GM23338 (cell line): ENCODE results near the gene KIAA0408. TPM values are rescaled to one million over a fixed set of nuclear protein-coding genes. Genes with fewer than 3 reads are reported as not detected.
"Not testable (repeated sequence)": the region's sequence is repeated elsewhere in the genome, so short reads cannot be mapped to it uniquely, and the experiment has no call there.

ENCODE experiments used
- ATAC-seq: fragments of 200-7000 bp; cut with Tn5 transposase; 3 replicates; pipeline ENCODE4 v1.9.1; 2020
- DNase-seq: peaks from one replicate; pipeline ENCODE4 v3.0.0-alpha.2; 2015; ENCODE audit warnings: low spot score
- H2AFZ ChIP-seq: fragments of 200-600 bp; sonication (generic); 2 replicates; pipeline ENCODE4 v1.8.0; 2016; ENCODE audit warnings: antibody characterized with exemption, mild to moderate bottlenecking, moderate library complexity
- H3F3A ChIP-seq: fragments of 200-600 bp; sonication (generic); replicated peaks from 2 replicates; pipeline ENCODE4 v1.8.0; 2017; ENCODE audit warnings: antibody characterized with exemption, mixed run types, low read depth
- H3K27ac ChIP-seq: fragments of 200-600 bp; sonication (generic); 2 replicates; pipeline ENCODE4 v1.6.1; 2016; ENCODE audit warnings: low read depth
- H3K27me3 ChIP-seq: fragments of 200-600 bp; sonication (generic); 2 replicates; pipeline ENCODE4 v1.8.0; 2016; ENCODE audit warnings: mild to moderate bottlenecking, mixed run types, moderate library complexity; ENCODE audit not compliant: insufficient read depth
- H3K36me3 ChIP-seq: fragments of 200-600 bp; sonication (generic); 2 replicates; pipeline ENCODE4 v1.8.0; 2016; ENCODE audit warnings: mild to moderate bottlenecking; ENCODE audit not compliant: insufficient read depth
- H3K4me1 ChIP-seq: fragments of 200-600 bp; sonication (generic); 2 replicates; pipeline ENCODE4 v1.8.0; 2016; ENCODE audit warnings: mild to moderate bottlenecking, moderate library complexity; ENCODE audit not compliant: insufficient read depth
- H3K4me2 ChIP-seq: fragments of 200-600 bp; sonication (generic); 2 replicates; pipeline ENCODE4 v1.7.1; 2017; ENCODE audit warnings: mixed run types
- H3K4me3 ChIP-seq: fragments of 200-600 bp; sonication (generic); 2 replicates; pipeline ENCODE4 v1.6.1; 2016; ENCODE audit warnings: mixed run types
- H3K79me2 ChIP-seq: fragments of 200-600 bp; sonication (generic); replicated peaks from 2 replicates; pipeline ENCODE4 v1.8.0; 2017; ENCODE audit warnings: mild to moderate bottlenecking; ENCODE audit not compliant: insufficient read depth
- H3K9me2 ChIP-seq: fragments of 200-600 bp; sonication (generic); 2 replicates; pipeline ENCODE4 v1.8.0; 2017; ENCODE audit not compliant: insufficient read depth
- H4K20me1 ChIP-seq: fragments of 200-600 bp; sonication (generic); replicated peaks from 2 replicates; pipeline ENCODE4 v1.8.0; 2017; ENCODE audit warnings: mild to moderate bottlenecking; ENCODE audit not compliant: insufficient read depth
- H3K27ac Mint-ChIP-seq: 2 replicates; pipeline ENCODE4 v1.8.0; 2020; ENCODE audit warnings: inconsistent platforms, mild to moderate bottlenecking, moderate library complexity, mixed read lengths
- H3K27me3 Mint-ChIP-seq: 3 replicates; pipeline ENCODE4 v1.8.0; 2022; ENCODE audit warnings: low read depth, mild to moderate bottlenecking, moderate library complexity, mixed read lengths, inconsistent platforms; ENCODE audit not compliant: insufficient read depth, poor library complexity
- H3K36me3 Mint-ChIP-seq: 3 replicates; pipeline ENCODE4 v1.8.0; 2021; ENCODE audit warnings: low read depth, mild to moderate bottlenecking, inconsistent platforms, moderate library complexity, mixed read lengths
- H3K4me1 Mint-ChIP-seq: 3 replicates; pipeline ENCODE4 v1.8.0; 2020; ENCODE audit warnings: mild to moderate bottlenecking, inconsistent platforms, mixed read lengths
- H3K4me3 Mint-ChIP-seq: 3 replicates; pipeline ENCODE4 v1.8.0; 2021; ENCODE audit warnings: moderate library complexity, mild to moderate bottlenecking, inconsistent platforms, mixed read lengths
- H3K9me3 Mint-ChIP-seq: 3 replicates; pipeline ENCODE4 v1.8.0; 2020; ENCODE audit warnings: moderate library complexity, mild to moderate bottlenecking, inconsistent platforms, mixed read lengths
- CREB1 ChIP-seq: fragments of 250-450 bp; sonication (Bioruptor Pico); IDR thresholded peaks from 2 replicates; pipeline ENCODE4 v1.5.0; 2020; ENCODE audit warnings: low read depth, mild to moderate bottlenecking, moderate library complexity
- EZH2 ChIP-seq: fragments of 200-600 bp; sonication (generic); IDR thresholded peaks from one replicate; pipeline ENCODE4 v1.8.0; 2017; ENCODE audit warnings: antibody characterized with exemption, mild to moderate bottlenecking, low read depth; ENCODE audit not compliant: unreplicated experiment
- EZH2phosphoT487 ChIP-seq: fragments of 200-600 bp; sonication (generic); IDR thresholded peaks from one replicate; pipeline ENCODE4 v1.8.1; 2018; ENCODE audit warnings: antibody characterized with exemption; ENCODE audit not compliant: unreplicated experiment
- JUNB ChIP-seq: IDR thresholded peaks from one replicate; pipeline ENCODE4 v1.6.1; 2016; ENCODE audit warnings: antibody characterized with exemption; ENCODE audit not compliant: unreplicated experiment
- STAT1 ChIP-seq: IDR thresholded peaks from one replicate; pipeline ENCODE4 v1.6.1; 2016; ENCODE audit warnings: antibody characterized with exemption; ENCODE audit not compliant: unreplicated experiment
- ZNF114 ChIP-seq: fragments of 250-450 bp; sonication (Bioruptor Pico); IDR thresholded peaks from 2 replicates; pipeline ENCODE4 v1.5.0; 2020; ENCODE audit warnings: mild to moderate bottlenecking, moderate library complexity
- ZNF331 ChIP-seq: fragments of 250-450 bp; sonication (Bioruptor Pico); IDR thresholded peaks from 2 replicates; pipeline ENCODE4 v1.5.0; 2020; ENCODE audit warnings: low read depth, mild to moderate bottlenecking, moderate library complexity
- polyA plus RNA-seq: library from polyadenylated mRNA; unstranded; fragments of >200 nt; fragmentation: Nextera tagmentation; extraction: Ambion mirVana; gene quantifications from 2 replicates; pipeline ENCODE4 v1.2.1, GENCODE V29; 2016
- total RNA-seq: library from RNA; depleted of rRNA; stranded (reverse); fragments of >200 nt; shearing (Covaris generic); gene quantifications from 2 replicates; pipeline ENCODE4 v1.2.3, GENCODE V29; 2014
- TF ChIP-seq, protein P1 (sequence below), 2 experiments: fragments of 200-600 bp in 1 of 2; sonication (generic) in 1 of 2; conservative IDR thresholded peaks; 2 replicates each; pipeline versions ENCODE4 v1.5.1 to v1.6.1; 2016 to 2017; ENCODE audit warnings: antibody characterized with exemption in 2 of 2, low read depth in 2 of 2, mild to moderate bottlenecking in 2 of 2, moderate library complexity in 1 of 2

KIAA0408 gene
- total and polyA plus RNA-seq, 2 experiments from 2014 or later, result 4.0 to 9.1 TPM

DNA sequence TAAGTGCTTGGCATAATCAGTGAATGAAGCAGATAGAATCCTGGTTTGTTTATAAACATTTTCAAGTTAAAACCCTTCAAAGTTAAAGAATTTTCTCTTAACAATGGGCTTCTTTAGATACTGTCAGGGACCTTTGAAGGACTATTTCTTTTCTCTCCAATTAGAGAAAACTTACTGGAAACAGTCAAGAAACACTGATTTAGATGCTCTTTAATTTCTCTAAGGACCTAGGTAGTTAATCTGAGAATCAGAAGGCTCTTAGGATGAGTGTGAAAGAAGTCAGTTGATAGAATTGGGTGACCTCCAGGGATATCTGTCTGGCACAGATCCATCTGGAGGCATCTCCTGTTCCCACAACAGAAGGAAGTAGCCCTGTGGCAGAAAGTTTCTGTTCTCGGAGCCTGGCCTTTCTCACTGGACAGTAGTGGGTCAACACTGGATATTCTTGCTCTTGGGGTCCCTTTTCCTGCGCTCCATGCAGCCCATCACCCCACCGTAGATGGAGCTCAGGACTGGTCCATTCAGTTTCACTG, 22.5 kb downstream of the KIAA0408 start:
- H4K20me1 ChIP-seq, result no peaks in the 10 kb centered on the region
- H3K4me2 ChIP-seq, result no peak overlapping the region
- peaks cover 5% of the 10 kb centered on the region for H3K27me3 Mint-ChIP-seq
- H3K9me2 ChIP-seq, result no peaks in the 10 kb centered on the region
- H3K4me1 ChIP-seq, result no peaks in the 10 kb centered on the region
- H3K27me3 ChIP-seq, result no peaks in the 10 kb centered on the region
- H3K27ac ChIP-seq, result no peak overlapping the region
- H3K27ac Mint-ChIP-seq, result no peak overlapping the region
- H2AFZ ChIP-seq, result no peak overlapping the region
- TF ChIP-seq JUNB (no peak), ZNF114 (CRISPR knock-in tag) (no peak), STAT1 (no peak), EZH2phosphoT487 (no peak)
- TF ChIP-seq, protein P1, sequence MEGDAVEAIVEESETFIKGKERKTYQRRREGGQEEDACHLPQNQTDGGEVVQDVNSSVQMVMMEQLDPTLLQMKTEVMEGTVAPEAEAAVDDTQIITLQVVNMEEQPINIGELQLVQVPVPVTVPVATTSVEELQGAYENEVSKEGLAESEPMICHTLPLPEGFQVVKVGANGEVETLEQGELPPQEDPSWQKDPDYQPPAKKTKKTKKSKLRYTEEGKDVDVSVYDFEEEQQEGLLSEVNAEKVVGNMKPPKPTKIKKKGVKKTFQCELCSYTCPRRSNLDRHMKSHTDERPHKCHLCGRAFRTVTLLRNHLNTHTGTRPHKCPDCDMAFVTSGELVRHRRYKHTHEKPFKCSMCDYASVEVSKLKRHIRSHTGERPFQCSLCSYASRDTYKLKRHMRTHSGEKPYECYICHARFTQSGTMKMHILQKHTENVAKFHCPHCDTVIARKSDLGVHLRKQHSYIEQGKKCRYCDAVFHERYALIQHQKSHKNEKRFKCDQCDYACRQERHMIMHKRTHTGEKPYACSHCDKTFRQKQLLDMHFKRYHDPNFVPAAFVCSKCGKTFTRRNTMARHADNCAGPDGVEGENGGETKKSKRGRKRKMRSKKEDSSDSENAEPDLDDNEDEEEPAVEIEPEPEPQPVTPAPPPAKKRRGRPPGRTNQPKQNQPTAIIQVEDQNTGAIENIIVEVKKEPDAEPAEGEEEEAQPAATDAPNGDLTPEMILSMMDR (conservative IDR thresholded peaks at IDR 0.05; ENCODE audit: low read depth in 2 of 2), result no peak
- no peaks in the 10 kb centered on the region for H3K4me1 Mint-ChIP-seq
- no peaks in the 10 kb centered on the region for H3K36me3 Mint-ChIP-seq
- no peaks in the 10 kb centered on the region for H3K36me3 ChIP-seq
- H3F3A ChIP-seq, result no peaks in the 10 kb centered on the region
- H3K4me3 Mint-ChIP-seq, result no peak overlapping the region
- ATAC-seq (no peak), DNase-seq (no peak)
- no peaks in the 10 kb centered on the region for H3K9me3 Mint-ChIP-seq
- no peaks in the 10 kb centered on the region for H3K79me2 ChIP-seq
- H3K4me3 ChIP-seq, result no peak overlapping the region

DNA sequence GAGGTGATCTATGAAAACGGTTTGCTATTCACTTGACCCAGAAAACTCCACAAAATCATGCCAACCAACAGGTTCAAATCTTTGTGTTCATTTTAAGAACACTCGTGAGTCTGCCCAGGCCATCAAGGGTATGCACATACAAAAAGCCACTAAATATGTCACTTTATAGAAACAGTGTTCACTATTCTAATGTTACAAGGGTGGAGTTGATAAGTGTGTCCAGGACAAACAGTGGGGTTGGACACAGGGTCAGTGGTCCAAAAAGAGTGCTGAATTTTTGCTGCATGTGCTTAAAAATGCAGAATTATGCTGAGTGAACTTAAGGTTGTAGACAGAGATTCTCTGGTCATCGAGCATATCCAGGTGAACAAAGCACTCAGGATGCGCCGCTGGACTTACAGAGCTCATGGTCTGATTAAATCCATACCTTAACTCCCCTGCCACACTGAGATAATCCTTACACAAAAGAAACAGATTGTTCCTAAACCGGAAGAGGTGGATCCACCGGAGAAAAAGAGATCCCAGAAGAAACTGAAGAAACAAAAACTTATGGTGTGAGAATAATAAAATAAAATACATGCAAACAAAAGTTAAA, 23.5 kb downstream of the KIAA0408 start:
- Histone ChIP-seq H3K79me2 (no peaks in the 10 kb centered on the region), H3K27ac (no peak overlapping the region)

DNA sequence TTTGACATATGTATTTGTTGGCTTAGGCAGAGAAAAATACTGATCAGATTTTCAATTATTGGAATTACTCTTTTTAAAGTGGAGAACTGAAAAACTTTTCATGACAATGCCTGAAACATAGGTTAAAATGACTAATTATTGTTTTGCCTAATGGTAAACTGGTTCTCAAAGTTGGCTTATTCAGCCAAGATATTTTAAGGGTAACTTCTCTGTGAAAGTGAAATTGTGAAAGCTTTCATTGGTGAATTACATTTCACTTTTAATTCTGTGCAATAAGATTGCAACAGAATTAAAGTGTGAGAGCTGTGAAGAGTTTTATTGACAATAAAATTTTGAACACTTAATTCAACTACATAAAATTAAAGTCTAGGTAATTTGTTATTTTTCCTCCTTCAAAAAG, 24.5 kb downstream of the KIAA0408 start:
- Histone ChIP-seq H3F3A (no peaks in the 10 kb centered on the region), H3K36me3 (no peaks in the 10 kb centered on the region), H3K9me2 (no peaks in the 10 kb centered on the region), H3K4me3 (no peak overlapping the region), H3K4me1 (no peaks in the 10 kb centered on the region), H3K4me2 (no peak overlapping the region), H2AFZ (no peak overlapping the region), H3K27me3 (no peaks in the 10 kb centered on the region), H4K20me1 (no peaks in the 10 kb centered on the region), H3K27ac (no peak overlapping the region), H3K79me2 (no peaks in the 10 kb centered on the region)
- Mint-ChIP-seq H3K4me3 (no peak overlapping the region), H3K27ac (no peak overlapping the region), H3K27me3 (peaks cover 5% of the 10 kb centered on the region), H3K4me1 (no peaks in the 10 kb centered on the region), H3K9me3 (peaks cover 5% of the 10 kb centered on the region; the same call in 1 of the 3 replicates), H3K36me3 (no peaks in the 10 kb centered on the region)
- no peak for ATAC-seq
- TF ChIP-seq JUNB (no peak), ZNF331 (CRISPR knock-in tag) (no peak), CREB1 (CRISPR knock-in tag) (no peak), EZH2 (no peak)
- no peak for DNase-seq

More for the DNA sequence above, 23.5 kb downstream of the KIAA0408 start:
- Histone ChIP-seq H3K4me2 (no peak overlapping the region), H3K27me3 (no peaks in the 10 kb centered on the region), H3K4me1 (no peaks in the 10 kb centered on the region), H2AFZ (no peak overlapping the region), H3K9me2 (no peaks in the 10 kb centered on the region), H3F3A (no peaks in the 10 kb centered on the region), H3K4me3 (no peak overlapping the region), H3K36me3 (no peaks in the 10 kb centered on the region), H4K20me1 (no peaks in the 10 kb centered on the region)
- ATAC-seq, result no peak
- Mint-ChIP-seq H3K4me1 (no peaks in the 10 kb centered on the region), H3K27ac (no peak overlapping the region), H3K9me3 (no peaks in the 10 kb centered on the region), H3K36me3 (no peaks in the 10 kb centered on the region), H3K4me3 (no peak overlapping the region), H3K27me3 (peaks cover 5% of the 10 kb centered on the region)
- TF ChIP-seq EZH2phosphoT487, result no peak
- no peak for DNase-seq

DNA sequence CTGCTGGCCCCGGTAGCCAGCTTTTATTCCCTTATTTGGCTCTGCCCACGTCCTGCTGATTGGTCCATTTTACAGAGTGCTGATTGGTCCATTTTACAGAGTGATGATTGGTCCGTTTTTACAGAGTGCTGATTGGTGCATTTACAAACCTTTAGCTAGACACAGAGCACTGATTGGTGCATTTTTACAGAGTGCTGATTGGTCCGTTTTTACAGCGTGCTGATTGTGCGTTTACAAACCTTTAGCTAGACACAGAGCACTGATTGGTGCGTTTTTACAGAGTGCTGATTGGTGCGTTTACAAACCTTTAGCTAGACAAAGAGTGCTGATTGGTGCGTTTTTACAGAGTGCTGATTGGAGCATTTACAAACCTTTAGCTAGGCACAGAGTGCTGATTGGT, 30.6 kb downstream of the KIAA0408 start:
- H3K4me1 Mint-ChIP-seq, result not testable (repeated sequence)

More for the DNA sequence above, 30.6 kb downstream of the KIAA0408 start:
- not testable (repeated sequence) for H3K27me3 ChIP-seq, H3K79me2 ChIP-seq, H3K36me3 ChIP-seq, H3K4me3 ChIP-seq, H3K4me1 ChIP-seq, ATAC-seq, H4K20me1 ChIP-seq, H3K27ac ChIP-seq, H3K27ac Mint-ChIP-seq, H3K27me3 Mint-ChIP-seq, H3K4me2 ChIP-seq, H3K9me2 ChIP-seq, DNase-seq, H3F3A ChIP-seq, H3K4me3 Mint-ChIP-seq, H2AFZ ChIP-seq
- Mint-ChIP-seq H3K9me3 (peaks cover 20% of the 10 kb centered on the region), H3K36me3 (peaks cover 12% of the 10 kb centered on the region)
